HepG2 (cell line): ENCODE measurements around the gene SELENOM. TPM values are rescaled to one million over a fixed set of nuclear protein-coding genes. Genes with fewer than 3 reads are reported as not detected.

Experiments used
- ETS1 ChIP-seq: sonication (generic); formaldehyde crosslinking; IDR thresholded peaks from 2 replicates; pipeline ENCODE4 v1.4.0; 2020; ENCODE audit warnings: missing genetic modification reagents
- FOXJ3 ChIP-seq: sonication (generic); formaldehyde crosslinking; IDR thresholded peaks from 2 replicates; pipeline ENCODE4 v1.4.0; 2020; ENCODE audit warnings: missing genetic modification reagents, mild to moderate bottlenecking, borderline replicate concordance
- JUNB ChIP-seq: sonication (generic); formaldehyde crosslinking; IDR thresholded peaks from 2 replicates; pipeline ENCODE4 v1.8.0; 2022; ENCODE audit warnings: missing genetic modification reagents, mild to moderate bottlenecking, borderline replicate concordance
- MAFK ChIP-seq, 2 experiments: IDR thresholded peaks in 1 of 2; conservative IDR thresholded peaks in 1 of 2; 2 replicates each; pipeline ENCODE4 v1.6.1; 2011; ENCODE audit warnings: improper control_type of control experiment in 2 of 2, low read length in 2 of 2
- PBX3 ChIP-seq: sonication (generic); formaldehyde crosslinking; IDR thresholded peaks from 2 replicates; pipeline ENCODE4 v1.8.1; 2023; ENCODE audit warnings: missing genetic modification reagents, inconsistent platforms, borderline replicate concordance
- SP2 ChIP-seq: sonication (generic); formaldehyde crosslinking; IDR thresholded peaks from 2 replicates; pipeline ENCODE4 v1.5.1; 2020; ENCODE audit warnings: mild to moderate bottlenecking, missing genetic modification reagents
- SSRP1 ChIP-seq: IDR thresholded peaks from 2 replicates; pipeline ENCODE4 v1.6.1; 2016; ENCODE audit warnings: control low read depth
- ZNF180 ChIP-seq: sonication (generic); formaldehyde crosslinking; IDR thresholded peaks from 2 replicates; pipeline ENCODE4 v1.4.0; 2020; ENCODE audit warnings: low read depth, missing genetic modification reagents, borderline replicate concordance
- ZNF326 ChIP-seq: sonication (generic); formaldehyde crosslinking; IDR thresholded peaks from 2 replicates; pipeline ENCODE4 v1.4.0; 2020; ENCODE audit warnings: missing genetic modification reagents, borderline replicate concordance
- ZNF383 ChIP-seq: sonication (generic); formaldehyde crosslinking; IDR thresholded peaks from 2 replicates; pipeline ENCODE4 v1.4.0; 2020; ENCODE audit warnings: missing genetic modification reagents, mild to moderate bottlenecking, borderline replicate concordance
- ZNF44 ChIP-seq: sonication (generic); formaldehyde crosslinking; IDR thresholded peaks from 2 replicates; pipeline ENCODE4 v1.5.1; 2020; ENCODE audit warnings: mild to moderate bottlenecking, missing genetic modification reagents
- polyA plus RNA-seq, 8 experiments: library from polyadenylated mRNA; depleted of rRNA in 3 of 8; stranded (reverse) in 7 of 8; unstranded in 1 of 8; fragments of >200 nt; fragmentation: Illumina TruSeq in 4 of 8; extraction: Trizol in 4 of 8; gene quantifications; 2 replicates each; pipeline versions ENCODE4 v1.2.1 to v1.2.3, GENCODE V29; 2011 to 2016; ENCODE audit warnings: low read depth in 4 of 8, missing spikeins in 1 of 8, mixed read lengths in 1 of 8; ENCODE audit not compliant: insufficient read depth in 1 of 8
- total RNA-seq, 5 experiments: library from RNA; depleted of rRNA; stranded (reverse); fragments of >200 nt; fragmentation: Illumina TruSeq; extraction: Trizol; gene quantifications; 2 replicates each; pipeline ENCODE4 v1.2.3, GENCODE V29; 2016; ENCODE audit warnings: low read depth in 1 of 5
- TF ChIP-seq, protein P1 (sequence below): sonication (generic); formaldehyde crosslinking; IDR thresholded peaks from 2 replicates; pipeline ENCODE4 v1.4.0; 2020; ENCODE audit warnings: mild to moderate bottlenecking, missing genetic modification reagents
- TF ChIP-seq, protein P2 (sequence below): IDR thresholded peaks from 2 replicates; pipeline ENCODE4 v1.6.1; 2016; ENCODE audit warnings: low read depth, missing genetic modification reagents, missing compliant biosample characterization

Gene SELENOM
- total and polyA plus RNA-seq, 2 of the 13 experiments (the other 11 are each of a cell fraction or from before 2014, with no cell fraction given) = 4.1 to 4.3 TPM

- TF ChIP-seq, protein P1, sequence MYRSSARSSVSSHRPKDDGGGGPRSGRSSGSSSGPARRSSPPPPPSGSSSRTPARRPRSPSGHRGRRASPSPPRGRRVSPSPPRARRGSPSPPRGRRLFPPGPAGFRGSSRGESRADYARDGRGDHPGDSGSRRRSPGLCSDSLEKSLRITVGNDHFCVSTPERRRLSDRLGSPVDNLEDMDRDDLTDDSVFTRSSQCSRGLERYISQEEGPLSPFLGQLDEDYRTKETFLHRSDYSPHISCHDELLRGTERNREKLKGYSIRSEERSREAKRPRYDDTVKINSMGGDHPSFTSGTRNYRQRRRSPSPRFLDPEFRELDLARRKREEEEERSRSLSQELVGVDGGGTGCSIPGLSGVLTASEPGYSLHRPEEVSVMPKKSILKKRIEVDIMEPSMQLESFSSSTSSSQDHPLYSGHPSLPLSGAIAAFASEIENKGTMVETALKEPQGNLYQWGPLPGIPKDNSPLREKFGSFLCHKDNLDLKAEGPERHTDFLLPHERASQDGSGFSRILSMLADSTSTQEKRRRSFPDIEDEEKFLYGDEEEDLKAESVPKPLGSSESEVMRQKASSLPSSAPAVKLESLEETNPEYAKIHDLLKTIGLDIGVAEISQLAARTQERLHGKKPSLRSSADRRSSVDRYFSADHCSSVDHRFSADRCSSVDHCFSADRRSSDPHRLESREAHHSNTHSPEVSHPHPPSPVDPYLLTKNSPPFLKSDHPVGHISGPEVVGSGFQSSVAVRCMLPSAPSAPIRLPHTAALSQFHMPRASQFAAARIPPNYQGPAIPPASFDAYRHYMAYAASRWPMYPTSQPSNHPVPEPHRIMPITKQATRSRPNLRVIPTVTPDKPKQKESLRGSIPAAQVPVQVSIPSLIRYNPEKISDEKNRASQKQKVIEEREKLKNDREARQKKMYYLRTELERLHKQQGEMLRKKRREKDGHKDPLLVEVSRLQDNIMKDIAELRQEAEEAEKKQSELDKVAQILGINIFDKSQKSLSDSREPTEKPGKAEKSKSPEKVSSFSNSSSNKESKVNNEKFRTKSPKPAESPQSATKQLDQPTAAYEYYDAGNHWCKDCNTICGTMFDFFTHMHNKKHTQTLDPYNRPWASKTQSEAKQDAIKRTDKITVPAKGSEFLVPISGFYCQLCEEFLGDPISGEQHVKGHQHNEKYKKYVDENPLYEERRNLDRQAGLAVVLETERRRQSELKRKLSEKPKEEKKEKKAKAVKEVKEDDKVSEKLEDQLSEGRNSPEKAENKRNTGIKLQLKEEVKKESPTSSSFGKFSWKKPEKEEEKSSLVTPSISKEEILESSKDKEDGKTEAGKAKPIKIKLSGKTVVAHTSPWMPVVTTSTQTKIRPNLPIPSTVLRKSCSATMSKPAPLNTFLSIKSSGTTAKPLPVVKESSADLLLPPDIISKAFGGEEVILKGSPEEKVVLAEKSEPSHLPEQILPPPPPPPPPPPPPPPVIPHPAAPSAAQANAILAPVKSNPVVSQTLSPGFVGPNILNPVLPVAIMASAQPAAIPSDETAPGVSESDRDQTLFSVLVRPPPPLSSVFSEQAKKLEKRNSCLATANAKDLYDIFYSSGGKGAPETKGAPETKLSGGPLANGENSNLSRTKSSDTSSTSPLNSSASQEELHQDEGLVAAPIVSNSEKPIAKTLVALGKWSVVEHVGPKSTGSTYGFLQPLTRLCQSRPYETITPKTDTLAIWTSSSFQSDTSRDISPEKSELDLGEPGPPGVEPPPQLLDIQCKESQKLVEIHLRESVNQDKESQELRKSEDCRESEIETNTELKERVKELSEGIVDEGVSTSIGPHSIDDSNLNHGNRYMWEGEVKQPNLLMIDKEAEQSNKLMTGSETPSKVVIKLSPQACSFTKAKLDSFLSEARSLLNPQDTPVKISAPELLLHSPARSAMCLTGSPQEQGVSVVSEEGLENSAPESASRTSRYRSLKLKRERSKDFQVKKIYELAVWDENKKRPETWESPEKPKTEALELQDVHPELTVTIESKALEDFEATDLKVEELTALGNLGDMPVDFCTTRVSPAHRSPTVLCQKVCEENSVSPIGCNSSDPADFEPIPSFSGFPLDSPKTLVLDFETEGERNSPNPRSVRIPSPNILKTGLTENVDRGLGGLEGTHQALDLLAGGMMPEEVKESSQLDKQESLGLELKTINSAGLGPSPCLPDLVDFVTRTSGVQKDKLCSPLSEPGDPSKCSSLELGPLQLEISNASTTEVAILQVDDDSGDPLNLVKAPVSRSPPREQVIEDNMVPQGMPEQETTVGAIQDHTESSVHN (CRISPR knock-in tag) = no peak; the same call in 1 of the 2 replicates
- TF ChIP-seq PBX3 (CRISPR knock-in tag) (no peak), ZNF180 (no peak), FOXJ3 (CRISPR knock-in tag) (0 out of 2 replicates have a peak, but pooled peaks have one; percentile 54), SSRP1 (no peak), SP2 (CRISPR knock-in tag) (peak; percentile 88), ETS1 (CRISPR knock-in tag) (no peak), JUNB (CRISPR knock-in tag) (no peak), ZNF44 (CRISPR knock-in tag) (no peak), ZNF326 (CRISPR knock-in tag) (no peak), ZNF383 (CRISPR knock-in tag) (no peak), MAFK (conservative IDR thresholded peaks at IDR 0.05 in 1 of 2, IDR thresholded peaks at IDR 0.05 in 1 of 2; ENCODE audit: low read length in 2 of 2) (no peak)
- TF ChIP-seq, protein P2, sequence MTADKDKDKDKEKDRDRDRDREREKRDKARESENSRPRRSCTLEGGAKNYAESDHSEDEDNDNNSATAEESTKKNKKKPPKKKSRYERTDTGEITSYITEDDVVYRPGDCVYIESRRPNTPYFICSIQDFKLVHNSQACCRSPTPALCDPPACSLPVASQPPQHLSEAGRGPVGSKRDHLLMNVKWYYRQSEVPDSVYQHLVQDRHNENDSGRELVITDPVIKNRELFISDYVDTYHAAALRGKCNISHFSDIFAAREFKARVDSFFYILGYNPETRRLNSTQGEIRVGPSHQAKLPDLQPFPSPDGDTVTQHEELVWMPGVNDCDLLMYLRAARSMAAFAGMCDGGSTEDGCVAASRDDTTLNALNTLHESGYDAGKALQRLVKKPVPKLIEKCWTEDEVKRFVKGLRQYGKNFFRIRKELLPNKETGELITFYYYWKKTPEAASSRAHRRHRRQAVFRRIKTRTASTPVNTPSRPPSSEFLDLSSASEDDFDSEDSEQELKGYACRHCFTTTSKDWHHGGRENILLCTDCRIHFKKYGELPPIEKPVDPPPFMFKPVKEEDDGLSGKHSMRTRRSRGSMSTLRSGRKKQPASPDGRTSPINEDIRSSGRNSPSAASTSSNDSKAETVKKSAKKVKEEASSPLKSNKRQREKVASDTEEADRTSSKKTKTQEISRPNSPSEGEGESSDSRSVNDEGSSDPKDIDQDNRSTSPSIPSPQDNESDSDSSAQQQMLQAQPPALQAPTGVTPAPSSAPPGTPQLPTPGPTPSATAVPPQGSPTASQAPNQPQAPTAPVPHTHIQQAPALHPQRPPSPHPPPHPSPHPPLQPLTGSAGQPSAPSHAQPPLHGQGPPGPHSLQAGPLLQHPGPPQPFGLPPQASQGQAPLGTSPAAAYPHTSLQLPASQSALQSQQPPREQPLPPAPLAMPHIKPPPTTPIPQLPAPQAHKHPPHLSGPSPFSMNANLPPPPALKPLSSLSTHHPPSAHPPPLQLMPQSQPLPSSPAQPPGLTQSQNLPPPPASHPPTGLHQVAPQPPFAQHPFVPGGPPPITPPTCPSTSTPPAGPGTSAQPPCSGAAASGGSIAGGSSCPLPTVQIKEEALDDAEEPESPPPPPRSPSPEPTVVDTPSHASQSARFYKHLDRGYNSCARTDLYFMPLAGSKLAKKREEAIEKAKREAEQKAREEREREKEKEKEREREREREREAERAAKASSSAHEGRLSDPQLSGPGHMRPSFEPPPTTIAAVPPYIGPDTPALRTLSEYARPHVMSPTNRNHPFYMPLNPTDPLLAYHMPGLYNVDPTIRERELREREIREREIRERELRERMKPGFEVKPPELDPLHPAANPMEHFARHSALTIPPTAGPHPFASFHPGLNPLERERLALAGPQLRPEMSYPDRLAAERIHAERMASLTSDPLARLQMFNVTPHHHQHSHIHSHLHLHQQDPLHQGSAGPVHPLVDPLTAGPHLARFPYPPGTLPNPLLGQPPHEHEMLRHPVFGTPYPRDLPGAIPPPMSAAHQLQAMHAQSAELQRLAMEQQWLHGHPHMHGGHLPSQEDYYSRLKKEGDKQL (CRISPR knock-in tag) = peak; percentile 28; the same call in 1 of the 2 replicates
Observed at GRCh38 chr22:31079095-31079642, 28.2 kb downstream of the SELENOM start (continued).
